ENCODE data around the gene COL9A3. TPM values are rescaled to one million over a fixed set of nuclear protein-coding genes. Genes with fewer than 3 reads are reported as not detected.

The COL9A3 gene
- polyA plus RNA-seq, 1 experiment = 0.98 TPM

DNA sequence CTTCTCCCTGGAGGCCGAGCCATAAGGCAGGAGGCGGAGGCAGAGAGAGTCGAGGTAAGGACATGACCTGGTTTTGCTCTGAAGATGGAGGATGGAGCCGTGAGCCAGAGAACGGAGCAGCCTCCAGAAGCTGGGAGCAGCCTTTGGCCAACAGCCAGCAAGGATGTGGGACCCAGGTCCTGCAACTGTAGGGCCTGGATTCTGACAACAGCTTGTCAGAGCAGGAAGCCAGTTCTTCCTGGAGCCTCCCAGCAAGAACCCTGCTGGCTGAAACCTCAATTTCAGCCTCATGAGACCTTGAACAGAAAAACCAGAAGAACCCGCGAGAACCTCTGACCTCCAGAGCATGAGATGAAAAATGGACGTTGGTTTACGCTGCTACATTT is 34.0 kb upstream of the COL9A3 start:
- Histone ChIP-seq H3K9me3 (ENCODE audit: control insufficient read depth, insufficient read depth, low read length) (no peaks in the 10 kb centered on the region; the same call in 1 of the 2 replicates), H3K27me3 (ENCODE audit: control insufficient read depth, insufficient read depth, low read length) (peaks cover 18% of the 10 kb centered on the region), H3K27ac (ENCODE audit: low read depth, low read length) (no peak overlapping the region), H3K4me3 (ENCODE audit: low read depth, low read length) (no peak overlapping the region)
- ChIA-PET POLR2A (no interaction called here), CTCF (interaction anchor here (1.3 to 1.6 kb wide), 2 partner anchors 8 to 115 kb away, joined by 3 to 10 read pairs; no protein-coding TSS in a partner anchor)
- no peak for TF ChIP-seq CTCF (IDR thresholded peaks at IDR 0.05; ENCODE audit: low read depth, low read length)
- no peak for DNase-seq (ENCODE audit: low read depth, low spot score)

GRCh38 chr20:62784497-62784896 is 32.4 kb upstream of the COL9A3 start:
- POLR2A ChIA-PET = no interaction called here
- no peak for DNase-seq (ENCODE audit: low read depth, low spot score)
- CTCF ChIA-PET = no interaction called here
- no peaks in the 10 kb centered on the region; the same call in 1 of the 2 replicates for H3K9me3 ChIP-seq (ENCODE audit: control insufficient read depth, insufficient read depth, low read length)
- peaks cover 20% of the 10 kb centered on the region for H3K27me3 ChIP-seq (ENCODE audit: control insufficient read depth, insufficient read depth, low read length)
- no peak overlapping the region for H3K27ac ChIP-seq (ENCODE audit: low read depth, low read length)
- H3K4me3 ChIP-seq (ENCODE audit: low read depth, low read length) = no peak overlapping the region
- TF ChIP-seq CTCF (IDR thresholded peaks at IDR 0.05; ENCODE audit: low read depth, low read length) = no peak

- TF ChIP-seq CTCF (IDR thresholded peaks at IDR 0.05; ENCODE audit: low read depth, low read length) = no peak
- H3K4me3 ChIP-seq (ENCODE audit: low read depth, low read length) = no peak overlapping the region
- H3K9me3 ChIP-seq (ENCODE audit: control insufficient read depth, insufficient read depth, low read length) = no peaks in the 10 kb centered on the region; the same call in 1 of the 2 replicates
- DNase-seq (ENCODE audit: low read depth, low spot score) = no peak
- ChIA-PET POLR2A (no interaction called here), CTCF (no interaction called here)
- peaks cover 20% of the 10 kb centered on the region for H3K27me3 ChIP-seq (ENCODE audit: control insufficient read depth, insufficient read depth, low read length)
- H3K27ac ChIP-seq (ENCODE audit: low read depth, low read length) = no peak overlapping the region
These were observed 31.5 kb upstream of the COL9A3 start for GRCh38 chr20:62785393-62785792.

- TF ChIP-seq CTCF (IDR thresholded peaks at IDR 0.05; ENCODE audit: low read depth, low read length) = no peak
- CTCF ChIA-PET = interaction anchor here (1.3 kb wide), 1 partner anchor 119 kb away, joined by 4 read pairs; no protein-coding TSS in a partner anchor
These were observed 30.7 kb upstream of the COL9A3 start for GRCh38 chr20:62786157-62786556.

GRCh38 chr20:62787321-62787720 is 29.5 kb upstream of the COL9A3 start:
- DNase-seq (ENCODE audit: low read depth, low spot score) = no peak
- H3K4me3 ChIP-seq (ENCODE audit: low read depth, low read length) = no peak overlapping the region
- POLR2A ChIA-PET = no interaction called here
- H3K27ac ChIP-seq (ENCODE audit: low read depth, low read length) = no peak overlapping the region
- no peak for TF ChIP-seq CTCF (IDR thresholded peaks at IDR 0.05; ENCODE audit: low read depth, low read length)
- peaks cover 20% of the 10 kb centered on the region for H3K27me3 ChIP-seq (ENCODE audit: control insufficient read depth, insufficient read depth, low read length)
- no peaks in the 10 kb centered on the region; the same call in 1 of the 2 replicates for H3K9me3 ChIP-seq (ENCODE audit: control insufficient read depth, insufficient read depth, low read length)
- CTCF ChIA-PET = interaction anchor here (1.3 kb wide), 1 partner anchor 120 kb away, joined by 4 read pairs; no protein-coding TSS in a partner anchor

More at GRCh38 chr20:62786157-62786556, 30.7 kb upstream of the COL9A3 start:
- no peak for DNase-seq (ENCODE audit: low read depth, low spot score)
- Histone ChIP-seq H3K27me3 (ENCODE audit: control insufficient read depth, insufficient read depth, low read length) (peaks cover 20% of the 10 kb centered on the region), H3K27ac (ENCODE audit: low read depth, low read length) (no peak overlapping the region), H3K4me3 (ENCODE audit: low read depth, low read length) (no peak overlapping the region), H3K9me3 (ENCODE audit: control insufficient read depth, insufficient read depth, low read length) (no peaks in the 10 kb centered on the region; the same call in 1 of the 2 replicates)
- POLR2A ChIA-PET = no interaction called here
